Activated CD4-positive, alpha-beta T cell treated with anti-CD3 and anti-CD28 coated beads for 48 hours (primary cell): ENCODE measurements around the gene PDE2A.

Experiments
- DNase-seq: peaks from one replicate; pipeline ENCODE4 v3.0.0-alpha.2; 2020

Gene PDE2A

GRCh38 chr11:72585762-72586311, 88.4 kb downstream of the PDE2A start:
- DNase-seq: peak; percentile 73

- no peak for DNase-seq
These were observed 89.2 kb downstream of the PDE2A start for GRCh38 chr11:72584939-72585597.

- peak; percentile 57 for DNase-seq
These were observed 89.8 kb downstream of the PDE2A start for GRCh38 chr11:72584293-72584938.

- DNase-seq: no peak
These were observed 90.5 kb downstream of the PDE2A start for GRCh38 chr11:72583616-72584292.

- no peak for DNase-seq
These were observed 91.1 kb downstream of the PDE2A start for GRCh38 chr11:72583177-72583553.

GRCh38 chr11:72582206-72583176, 91.7 kb downstream of the PDE2A start:
- DNase-seq: no peak

GRCh38 chr11:72581067-72581466, 93.2 kb downstream of the PDE2A start:
- no peak for DNase-seq

GRCh38 chr11:72580642-72580950, 93.6 kb downstream of the PDE2A start:
- DNase-seq: no peak

GRCh38 chr11:72579816-72580641, 94.2 kb downstream of the PDE2A start:
- DNase-seq: no peak

GRCh38 chr11:72578991-72579815, 95.0 kb downstream of the PDE2A start:
- DNase-seq: no peak

GRCh38 chr11:72578566-72578965, 95.7 kb downstream of the PDE2A start:
- DNase-seq: no peak

GRCh38 chr11:72578051-72578450, 96.2 kb downstream of the PDE2A start:
- no peak for DNase-seq

- no peak for DNase-seq
These were observed 96.9 kb downstream of the PDE2A start for GRCh38 chr11:72577271-72577721.

GRCh38 chr11:72576661-72577060, 97.6 kb downstream of the PDE2A start:
- DNase-seq: no peak

GRCh38 chr11:72576243-72576595, 98.0 kb downstream of the PDE2A start:
- DNase-seq: no peak

- no peak for DNase-seq
These were observed 98.5 kb downstream of the PDE2A start for GRCh38 chr11:72575533-72576242.

GRCh38 chr11:72574548-72575460, 99.4 kb downstream of the PDE2A start:
- DNase-seq: no peak

- no peak for DNase-seq
These were observed 100.3 kb downstream of the PDE2A start for GRCh38 chr11:72573855-72574445.
